ENCODE measurements around the gene EVA1A.

EVA1A gene

GRCh38 chr2:75517547-75518230 lies 43.0 kb downstream of the EVA1A start:
- Histone ChIP-seq H3K27me3 (ENCODE audit: insufficient read depth, low read length, poor library complexity) (no peaks in the 10 kb centered on the region), H3K9ac (ENCODE audit: low read depth, low read length) (no peak overlapping the region), H3K36me3 (ENCODE audit: insufficient read depth, low read length) (peaks cover 81% of the 10 kb centered on the region), H3K79me2 (ENCODE audit: insufficient read depth, low read length) (peaks cover 24% of the 10 kb centered on the region), H3K4me1 (ENCODE audit: insufficient read depth, low read length) (peaks cover 4% of the 10 kb centered on the region), H3K27ac (ENCODE audit: low read length) (0 out of 2 replicates have a peak overlapping the region, but pooled peaks have one; percentile 19), H3K9me3 (ENCODE audit: insufficient read depth, low read length, severe bottlenecking) (peaks cover 13% of the 10 kb centered on the region), H3K4me2 (ENCODE audit: insufficient read depth, low read length) (no peak overlapping the region), H3K4me3 (ENCODE audit: low read depth in 1 of 2, low read length in 2 of 2) (no peak overlapping the region), H2AFZ (ENCODE audit: low read depth, low read length) (no peak overlapping the region), H4K20me1 (ENCODE audit: insufficient read depth, low read length) (no peaks in the 10 kb centered on the region)
- DNase-seq (no peak), ATAC-seq (ENCODE audit: insufficient read depth, low read depth) (no peak)
- TF ChIP-seq CTCF (IDR thresholded peaks at IDR 0.05; ENCODE audit: borderline replicate concordance, extremely low read depth, low read length, poor library complexity, severe bottlenecking) (no peak), EZH2 (IDR thresholded peaks at IDR 0.05; ENCODE audit: borderline replicate concordance, low read depth, low read length, severe bottlenecking) (no peak)

GRCh38 chr2:75516378-75517360 lies 44.1 kb downstream of the EVA1A start:
- Histone ChIP-seq H4K20me1 (ENCODE audit: insufficient read depth, low read length) (no peaks in the 10 kb centered on the region), H3K9me3 (ENCODE audit: insufficient read depth, low read length, severe bottlenecking) (peaks cover 18% of the 10 kb centered on the region), H2AFZ (ENCODE audit: low read depth, low read length) (no peak overlapping the region), H3K4me1 (ENCODE audit: insufficient read depth, low read length) (no peaks in the 10 kb centered on the region), H3K4me2 (ENCODE audit: insufficient read depth, low read length) (no peak overlapping the region), H3K9ac (ENCODE audit: low read depth, low read length) (no peak overlapping the region), H3K36me3 (ENCODE audit: insufficient read depth, low read length) (peaks cover 83% of the 10 kb centered on the region), H3K79me2 (ENCODE audit: insufficient read depth, low read length) (peaks cover 23% of the 10 kb centered on the region), H3K27ac (ENCODE audit: low read length) (peak overlapping the region; percentile 39; the same call in 1 of the 2 replicates), H3K4me3 (ENCODE audit: low read depth in 1 of 2, low read length in 2 of 2) (no peak overlapping the region), H3K27me3 (ENCODE audit: insufficient read depth, low read length, poor library complexity) (no peaks in the 10 kb centered on the region)
- ATAC-seq (ENCODE audit: insufficient read depth, low read depth) (0 out of 3 replicates have a peak, but pooled peaks have one; percentile 19), DNase-seq (no peak)
- TF ChIP-seq EZH2 (IDR thresholded peaks at IDR 0.05; ENCODE audit: borderline replicate concordance, low read depth, low read length, severe bottlenecking) (no peak), CTCF (IDR thresholded peaks at IDR 0.05; ENCODE audit: borderline replicate concordance, extremely low read depth, low read length, poor library complexity, severe bottlenecking) (no peak)

GRCh38 chr2:75515584-75516368 lies 45.0 kb downstream of the EVA1A start:
- H3K4me3 ChIP-seq (ENCODE audit: low read depth in 1 of 2, low read length in 2 of 2) = no peak overlapping the region
- H3K4me2 ChIP-seq (ENCODE audit: insufficient read depth, low read length) = no peak overlapping the region
- H3K9me3 ChIP-seq (ENCODE audit: insufficient read depth, low read length, severe bottlenecking) = peaks cover 18% of the 10 kb centered on the region
- H3K4me1 ChIP-seq (ENCODE audit: insufficient read depth, low read length) = no peaks in the 10 kb centered on the region
- H3K36me3 ChIP-seq (ENCODE audit: insufficient read depth, low read length) = peaks cover 88% of the 10 kb centered on the region
- H3K27me3 ChIP-seq (ENCODE audit: insufficient read depth, low read length, poor library complexity) = no peaks in the 10 kb centered on the region
- no peaks in the 10 kb centered on the region for H4K20me1 ChIP-seq (ENCODE audit: insufficient read depth, low read length)
- H2AFZ ChIP-seq (ENCODE audit: low read depth, low read length) = no peak overlapping the region
- no peak for ATAC-seq (ENCODE audit: insufficient read depth, low read depth)
- no peak for DNase-seq
- H3K9ac ChIP-seq (ENCODE audit: low read depth, low read length) = no peak overlapping the region
- H3K27ac ChIP-seq (ENCODE audit: low read length) = 0 out of 2 replicates have a peak overlapping the region, but pooled peaks have one; percentile 39
- TF ChIP-seq CTCF (IDR thresholded peaks at IDR 0.05; ENCODE audit: borderline replicate concordance, extremely low read depth, low read length, poor library complexity, severe bottlenecking) (no peak), EZH2 (IDR thresholded peaks at IDR 0.05; ENCODE audit: borderline replicate concordance, low read depth, low read length, severe bottlenecking) (no peak)
- peaks cover 22% of the 10 kb centered on the region for H3K79me2 ChIP-seq (ENCODE audit: insufficient read depth, low read length)
